ENCODE measurements around the gene PRPF40A. TPM values are rescaled to one million over a fixed set of nuclear protein-coding genes. Genes with fewer than 3 reads are reported as not detected.

The PRPF40A gene
- total RNA-seq, 6 experiments from 2014 or later = 25.1 to 54.3 (median 40.2) TPM

GRCh38 chr2:152718076-152718908 lies 1.0 kb upstream of the PRPF40A start, which contains the start of gene ARL6IP6:
ARL6IP6 (plus strand) TSS chr2:152718620; CDS start chr2:152718625, 5 bp downstream.
- Histone ChIP-seq H3K36me3 (peaks cover 0 to 13% (median 5%) of the 10 kb centered on the region in 4 donors), H3K9me3 (no peaks in the 10 kb centered on the region), H3K27ac (peak within 1 kb of the TSS; percentile 93 to 98 (median 96)), H3K27me3 (no peaks in the 10 kb centered on the region), H3K4me3 (peak within 1 kb of the TSS; percentile 85 to 92 (median 87)), H3K4me1 (peaks cover 0 to 22% (median 11%) of the 10 kb centered on the region in 4 donors)
- peak; percentile 81 to 86 (median 82) for ATAC-seq
- DNase-seq = peak; percentile 94 to 96 (median 95)
- intact Hi-C loops (cut with DNase I) = no loop called here
- WGBS (ENCODE audit: insufficient coverage, low coverage, low lambda C conversion rate, missing lambda C conversion rate) = 0% methylated on average over 38 of the region's 87 CpGs
- TF ChIP-seq POLR2A (IDR thresholded peaks at IDR 0.05) = peak; percentile 82
- no peak for TF ChIP-seq CTCF (IDR thresholded peaks at IDR 0.05)

GRCh38 chr2:152716805-152717227 lies 445 bp downstream of the PRPF40A start:
- intact Hi-C loops (cut with DNase I) = no loop called here
- peak overlapping the region; percentile 57 to 98 (median 93) for H3K27ac ChIP-seq
- ATAC-seq = no peak
- no peak for TF ChIP-seq POLR2A (IDR thresholded peaks at IDR 0.05)
- TF ChIP-seq CTCF (IDR thresholded peaks at IDR 0.05) = no peak
- H3K27me3 ChIP-seq = no peaks in the 10 kb centered on the region
- peak in 1 of 3 donors; percentile 35 for DNase-seq
- peaks cover 0 to 24% (median 9%) of the 10 kb centered on the region in 4 donors for H3K36me3 ChIP-seq
- H3K4me3 ChIP-seq = peak overlapping the region; percentile 85 to 92 (median 87)
- no peaks in the 10 kb centered on the region for H3K9me3 ChIP-seq
- 2% methylated on average over 13 of the region's 13 CpGs for WGBS (ENCODE audit: insufficient coverage, low coverage, low lambda C conversion rate, missing lambda C conversion rate)
- H3K4me1 ChIP-seq = peaks cover 0 to 22% (median 11%) of the 10 kb centered on the region in 4 donors

- intact Hi-C loops (cut with DNase I) = no loop called here
- H3K9me3 ChIP-seq = no peaks in the 10 kb centered on the region
- ATAC-seq (no peak), DNase-seq (no peak)
- 16% methylated on average over 8 of the region's 8 CpGs for WGBS (ENCODE audit: insufficient coverage, low coverage, low lambda C conversion rate, missing lambda C conversion rate)
- H3K4me1 ChIP-seq = peaks cover 0 to 22% (median 11%) of the 10 kb centered on the region in 4 donors
- peaks cover 0 to 28% (median 11%) of the 10 kb centered on the region in 4 donors for H3K36me3 ChIP-seq
- H3K4me3 ChIP-seq = peak overlapping the region; percentile 85 to 92 (median 87)
- TF ChIP-seq POLR2A (IDR thresholded peaks at IDR 0.05) = no peak
- TF ChIP-seq CTCF (IDR thresholded peaks at IDR 0.05) = no peak
- H3K27me3 ChIP-seq = no peaks in the 10 kb centered on the region
- no peak overlapping the region for H3K27ac ChIP-seq
These were observed 1.3 kb downstream of the PRPF40A start for GRCh38 chr2:152715854-152716428.

- intact Hi-C loops (cut with DNase I) = no loop called here
These were observed 2.1 kb downstream of the PRPF40A start for GRCh38 chr2:152715112-152715511.

More at GRCh38 chr2:152715112-152715511, 2.1 kb downstream of the PRPF40A start:
- DNase-seq = no peak
- peaks cover 0 to 22% (median 11%) of the 10 kb centered on the region in 4 donors for H3K4me1 ChIP-seq
- no peak overlapping the region for H3K27ac ChIP-seq
- H3K4me3 ChIP-seq = no peak overlapping the region
- no peaks in the 10 kb centered on the region for H3K9me3 ChIP-seq
- ATAC-seq = no peak
- no peak for TF ChIP-seq CTCF (IDR thresholded peaks at IDR 0.05)
- no peak for TF ChIP-seq POLR2A (IDR thresholded peaks at IDR 0.05)
- WGBS (ENCODE audit: insufficient coverage, low coverage, low lambda C conversion rate, missing lambda C conversion rate) = 75% methylated on average over 1 of the region's 1 CpG
- H3K36me3 ChIP-seq = peaks cover 0 to 28% (median 11%) of the 10 kb centered on the region in 4 donors
- H3K27me3 ChIP-seq = no peaks in the 10 kb centered on the region

Measured in right lobe of liver (tissue), 6 donors.